ENCODE measurements around the gene MNAT1. TPM values are rescaled to one million over a fixed set of nuclear protein-coding genes. Genes with fewer than 3 reads are reported as not detected.

Gene MNAT1
- total RNA-seq, 3 donors from 2014 or later (not counting 1 experiment from before 2014, with no cell fraction given): 33.8 to 45.4 (median 34.0) TPM

- no peaks in the 10 kb centered on the region for H3K9me3 Mint-ChIP-seq
- no peak overlapping the region for H3K27ac Mint-ChIP-seq
- 87% methylated on average over 4 of the region's 4 CpGs for WGBS (ENCODE audit: insufficient coverage)
- Histone ChIP-seq H3K9me3 (ENCODE audit: control insufficient read depth, insufficient read depth, low read length) (no peaks in the 10 kb centered on the region), H3K4me1 (ENCODE audit: control insufficient read depth, insufficient read depth, low read length) (no peaks in the 10 kb centered on the region), H3K36me3 (ENCODE audit: control insufficient read depth, insufficient read depth, low read length) (no peaks in the 10 kb centered on the region), H3K27ac (ENCODE audit: low read length) (no peak overlapping the region), H3K27me3 (ENCODE audit: control insufficient read depth, insufficient read depth, low read length) (peaks cover 18% of the 10 kb centered on the region), H3K4me3 (ENCODE audit: low read length) (no peak overlapping the region)
- intact Hi-C loops (cut with micrococcal nuclease): loop anchor here (5.0 kb wide), 1 partner anchor 249 kb away; the partner anchor contains the start of genes SLC38A6 and TRMT5
- TF ChIP-seq CTCF (IDR thresholded peaks at IDR 0.05): no peak
- peaks cover 19 to 21% of the 10 kb centered on the region in 2 donors for H3K4me1 Mint-ChIP-seq
- ATAC-seq (no peak), DNase-seq (no peak)
- peaks cover 19 to 33% of the 10 kb centered on the region in 2 donors for H3K27me3 Mint-ChIP-seq (ENCODE audit: low read depth in 2 of 2)
- H3K4me3 Mint-ChIP-seq: no peak overlapping the region
- H3K36me3 Mint-ChIP-seq: no peaks in the 10 kb centered on the region
Measured at GRCh38 chr14:60732840-60733483, 1.6 kb upstream of the MNAT1 start.

DNA sequence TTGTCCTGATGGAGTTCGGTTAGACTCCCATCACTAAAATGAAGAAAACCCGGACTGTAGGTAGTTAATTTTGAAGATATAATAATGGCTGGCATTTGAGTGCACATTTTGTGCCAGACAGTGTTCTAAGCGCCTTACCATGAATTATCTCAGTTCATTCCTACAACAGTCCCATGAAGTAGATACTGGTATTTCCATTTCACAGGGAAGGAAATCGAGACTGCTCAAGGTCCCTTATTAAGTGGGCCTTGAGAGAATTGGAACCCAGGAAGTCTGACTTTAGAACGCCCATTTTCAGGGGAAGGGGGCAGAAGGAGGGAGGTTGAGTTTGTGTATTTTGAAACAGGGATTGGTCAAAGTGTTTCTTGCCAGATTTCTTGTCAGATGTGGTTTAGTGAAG, 855 bp downstream of the MNAT1 start:
- H3K27ac ChIP-seq (ENCODE audit: low read length): no peak overlapping the region
- DNase-seq (no peak), ATAC-seq (no peak)
- peaks cover 5 to 13% of the 10 kb centered on the region in 2 donors for H3K27me3 Mint-ChIP-seq (ENCODE audit: low read depth in 2 of 2)
- H3K27ac Mint-ChIP-seq: peak overlapping the region; percentile 90 to 97
- no peaks in the 10 kb centered on the region for H3K36me3 Mint-ChIP-seq
- intact Hi-C loops (cut with micrococcal nuclease): loop anchor here (2.0 kb wide), 1 partner anchor 17 kb away; no protein-coding TSS in a partner anchor
- peak overlapping the region; percentile 99 for H3K4me3 Mint-ChIP-seq
- no peaks in the 10 kb centered on the region for H3K9me3 Mint-ChIP-seq
- peaks cover 6% of the 10 kb centered on the region for H3K27me3 ChIP-seq (ENCODE audit: control insufficient read depth, insufficient read depth, low read length)
- TF ChIP-seq CTCF (IDR thresholded peaks at IDR 0.05): no peak
- H3K4me3 ChIP-seq (ENCODE audit: low read length): peak overlapping the region; percentile 83
- H3K36me3 ChIP-seq (ENCODE audit: control insufficient read depth, insufficient read depth, low read length): no peaks in the 10 kb centered on the region
- 12% methylated on average over 4 of the region's 5 CpGs for WGBS (ENCODE audit: insufficient coverage)
- H3K4me1 ChIP-seq (ENCODE audit: control insufficient read depth, insufficient read depth, low read length): no peaks in the 10 kb centered on the region
- H3K9me3 ChIP-seq (ENCODE audit: control insufficient read depth, insufficient read depth, low read length): no peaks in the 10 kb centered on the region
- peaks cover 32 to 35% of the 10 kb centered on the region in 2 donors for H3K4me1 Mint-ChIP-seq

DNA sequence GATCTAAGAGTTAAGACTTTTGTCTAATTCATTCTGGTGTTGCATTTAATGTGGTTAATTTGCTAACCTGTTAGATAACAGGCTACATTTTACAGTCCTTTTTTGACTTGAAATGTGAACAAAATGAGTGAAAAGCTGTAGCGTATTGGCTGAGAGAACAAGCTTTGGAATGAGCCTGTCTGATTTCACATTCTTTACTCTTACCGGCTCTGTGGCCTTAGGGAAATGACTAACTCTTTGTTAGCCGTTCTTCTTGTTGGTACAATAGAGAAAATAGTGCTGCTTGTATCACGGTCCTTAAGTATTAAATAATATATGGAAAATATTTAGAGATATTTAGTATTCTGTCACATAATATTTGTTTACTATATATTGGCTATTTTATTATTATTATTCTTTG, 1.9 kb downstream of the MNAT1 start:
- Mint-ChIP-seq H3K4me1 (peaks cover 32 to 36% of the 10 kb centered on the region in 2 donors), H3K27ac (no peak overlapping the region), H3K4me3 (no peak overlapping the region), H3K9me3 (no peaks in the 10 kb centered on the region), H3K27me3 (ENCODE audit: low read depth in 2 of 2) (peaks cover 0 to 5% of the 10 kb centered on the region in 2 donors), H3K36me3 (no peaks in the 10 kb centered on the region)
- no peak overlapping the region for H3K27ac ChIP-seq (ENCODE audit: low read length)
- H3K27me3 ChIP-seq (ENCODE audit: control insufficient read depth, insufficient read depth, low read length): peaks cover 6% of the 10 kb centered on the region
- TF ChIP-seq CTCF (IDR thresholded peaks at IDR 0.05): no peak
- no peaks in the 10 kb centered on the region for H3K9me3 ChIP-seq (ENCODE audit: control insufficient read depth, insufficient read depth, low read length)
- no peaks in the 10 kb centered on the region for H3K4me1 ChIP-seq (ENCODE audit: control insufficient read depth, insufficient read depth, low read length)
- WGBS (ENCODE audit: insufficient coverage): 89% methylated on average over 2 of the region's 4 CpGs
- ATAC-seq (no peak), DNase-seq (no peak)
- no peaks in the 10 kb centered on the region for H3K36me3 ChIP-seq (ENCODE audit: control insufficient read depth, insufficient read depth, low read length)
- H3K4me3 ChIP-seq (ENCODE audit: low read length): no peak overlapping the region
- intact Hi-C loops (cut with micrococcal nuclease): no loop called here

All from natural killer cell (primary cell).